Prostate gland (tissue), 2 donors: ENCODE data around the gene CORO7. TPM values are rescaled to one million over a fixed set of nuclear protein-coding genes. Genes with fewer than 3 reads are reported as not detected.

ENCODE experiments used
- DNase-seq: peaks from one replicate; pipeline ENCODE4 v3.0.0-alpha.2; 2019; ENCODE audit warnings: low spot score
- H3K27ac ChIP-seq, 2 donors: fragments of 200-600 bp; sonication (generic); 2 replicates each; pipeline ENCODE4 v1.5.1; 2017 to 2019
- H3K27me3 ChIP-seq: fragments of 200-600 bp; sonication (generic); replicated peaks from 2 replicates; pipeline ENCODE4 v1.5.1; 2019; ENCODE audit not compliant: insufficient read depth
- H3K36me3 ChIP-seq, 2 donors: fragments of 200-600 bp; sonication (generic); 1 replicate in 1 of 2; 2 replicates in 1 of 2; pipeline versions ENCODE4 v1.5.1 to v1.8.1; 2017 to 2019
- H3K4me1 ChIP-seq: fragments of 200-600 bp; sonication (generic); replicated peaks from 2 replicates; pipeline ENCODE4 v1.5.1; 2019
- H3K4me3 ChIP-seq, 2 donors: fragments of 200-600 bp; sonication (generic); 2 replicates each; pipeline ENCODE4 v1.5.1; 2017 to 2019
- H3K9me3 ChIP-seq: fragments of 200-600 bp; sonication (generic); 2 replicates; pipeline ENCODE4 v1.5.1; 2017
- POLR2A ChIP-seq: fragments of 450-650 bp; IDR thresholded peaks from one replicate; pipeline ENCODE4 v1.6.1; 2016; ENCODE audit warnings: antibody characterized with exemption, mild to moderate bottlenecking
- POLR2AphosphoS5 ChIP-seq: sonication (generic); formaldehyde crosslinking; IDR thresholded peaks from one replicate; pipeline ENCODE4 v1.6.1; 2017; ENCODE audit warnings: antibody characterized with exemption
- WGBS: methylation state at CpG from one replicate; pipeline ENCODE4 v1.1.5; 2018; 5-methylcytosine and 5-hydroxymethylcytosine counted together
- intact Hi-C: fragments of 100-400 bp; cut with DNase I; formaldehyde crosslinking; loops from one replicate; pipeline ENCODE4 v1.14.2; 2022
- total RNA-seq, 2 donors: library from RNA; depleted of rRNA; stranded (reverse); fragments of >200 nt; gene quantifications; one replicate each; pipeline ENCODE4 v1.1.0, GENCODE V29; 2016
- TF ChIP-seq, protein P1 (sequence below), 4 experiments: fragments of 200-600 bp in 2 of 4; fragments of 450-650 bp in 2 of 4; sonication (generic) in 2 of 4; IDR thresholded peaks; 1 replicate in 3 of 4; 2 replicates in 1 of 4; pipeline ENCODE4 v1.5.1; 2016 to 2019; ENCODE audit warnings: antibody characterized with exemption in 4 of 4, mild to moderate bottlenecking in 2 of 4, moderate library complexity in 2 of 4

Gene CORO7
- total RNA-seq, 2 donors from 2014 or later: 24.1 to 122 TPM

DNA sequence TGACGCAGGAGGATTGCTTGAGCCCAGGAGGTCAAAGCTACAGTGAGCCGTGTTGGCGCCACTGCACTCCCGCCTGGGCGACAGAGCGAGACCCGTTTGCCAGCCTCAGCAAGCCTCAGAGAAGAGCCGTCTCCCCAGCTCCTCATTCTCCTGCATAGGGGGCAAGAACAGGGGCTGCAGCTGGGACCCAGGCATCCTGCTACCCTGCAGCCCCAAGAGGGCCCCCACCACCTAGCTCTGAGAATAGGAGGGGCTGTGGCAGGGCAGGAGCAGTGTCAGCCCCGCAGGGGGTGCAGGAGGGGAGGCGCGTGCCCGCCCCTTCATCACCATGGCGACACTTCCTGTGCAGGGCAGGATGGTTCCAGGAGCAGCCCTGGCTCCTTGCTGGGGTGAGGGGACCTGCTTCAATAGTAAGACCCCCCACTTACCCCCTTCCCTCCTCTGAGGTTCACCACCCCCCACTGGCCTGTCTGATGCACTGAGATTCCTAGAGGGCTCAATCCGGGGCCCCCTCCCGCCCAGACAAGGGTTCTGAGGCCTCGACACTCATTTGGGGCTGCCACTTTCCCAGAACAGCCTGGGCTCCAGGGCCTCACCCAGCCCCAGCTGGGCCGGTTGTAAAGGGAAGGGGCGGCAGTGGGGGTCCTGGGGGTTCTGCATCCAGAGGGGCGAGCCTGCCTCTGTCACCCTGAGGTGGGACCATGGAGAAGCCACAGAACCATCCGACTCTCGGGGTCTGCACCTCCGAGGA, 24.6 kb downstream of the CORO7 start:
- TF ChIP-seq, protein P1, sequence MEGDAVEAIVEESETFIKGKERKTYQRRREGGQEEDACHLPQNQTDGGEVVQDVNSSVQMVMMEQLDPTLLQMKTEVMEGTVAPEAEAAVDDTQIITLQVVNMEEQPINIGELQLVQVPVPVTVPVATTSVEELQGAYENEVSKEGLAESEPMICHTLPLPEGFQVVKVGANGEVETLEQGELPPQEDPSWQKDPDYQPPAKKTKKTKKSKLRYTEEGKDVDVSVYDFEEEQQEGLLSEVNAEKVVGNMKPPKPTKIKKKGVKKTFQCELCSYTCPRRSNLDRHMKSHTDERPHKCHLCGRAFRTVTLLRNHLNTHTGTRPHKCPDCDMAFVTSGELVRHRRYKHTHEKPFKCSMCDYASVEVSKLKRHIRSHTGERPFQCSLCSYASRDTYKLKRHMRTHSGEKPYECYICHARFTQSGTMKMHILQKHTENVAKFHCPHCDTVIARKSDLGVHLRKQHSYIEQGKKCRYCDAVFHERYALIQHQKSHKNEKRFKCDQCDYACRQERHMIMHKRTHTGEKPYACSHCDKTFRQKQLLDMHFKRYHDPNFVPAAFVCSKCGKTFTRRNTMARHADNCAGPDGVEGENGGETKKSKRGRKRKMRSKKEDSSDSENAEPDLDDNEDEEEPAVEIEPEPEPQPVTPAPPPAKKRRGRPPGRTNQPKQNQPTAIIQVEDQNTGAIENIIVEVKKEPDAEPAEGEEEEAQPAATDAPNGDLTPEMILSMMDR (IDR thresholded peaks at IDR 0.05): no peak
- TF ChIP-seq POLR2A: no peak
- no peak for TF ChIP-seq POLR2AphosphoS5
- no peak for DNase-seq
- Histone ChIP-seq H3K27me3 (no peaks in the 10 kb centered on the region), H3K27ac (peak overlapping the region in 1 of 2 donors; percentile 50), H3K9me3 (no peaks in the 10 kb centered on the region), H3K4me1 (no peaks in the 10 kb centered on the region), H3K4me3 (no peak overlapping the region), H3K36me3 (no peaks in the 10 kb centered on the region)
- 81% methylated on average over 22 of the region's 22 CpGs for WGBS
- intact Hi-C loops: no loop called here

DNA sequence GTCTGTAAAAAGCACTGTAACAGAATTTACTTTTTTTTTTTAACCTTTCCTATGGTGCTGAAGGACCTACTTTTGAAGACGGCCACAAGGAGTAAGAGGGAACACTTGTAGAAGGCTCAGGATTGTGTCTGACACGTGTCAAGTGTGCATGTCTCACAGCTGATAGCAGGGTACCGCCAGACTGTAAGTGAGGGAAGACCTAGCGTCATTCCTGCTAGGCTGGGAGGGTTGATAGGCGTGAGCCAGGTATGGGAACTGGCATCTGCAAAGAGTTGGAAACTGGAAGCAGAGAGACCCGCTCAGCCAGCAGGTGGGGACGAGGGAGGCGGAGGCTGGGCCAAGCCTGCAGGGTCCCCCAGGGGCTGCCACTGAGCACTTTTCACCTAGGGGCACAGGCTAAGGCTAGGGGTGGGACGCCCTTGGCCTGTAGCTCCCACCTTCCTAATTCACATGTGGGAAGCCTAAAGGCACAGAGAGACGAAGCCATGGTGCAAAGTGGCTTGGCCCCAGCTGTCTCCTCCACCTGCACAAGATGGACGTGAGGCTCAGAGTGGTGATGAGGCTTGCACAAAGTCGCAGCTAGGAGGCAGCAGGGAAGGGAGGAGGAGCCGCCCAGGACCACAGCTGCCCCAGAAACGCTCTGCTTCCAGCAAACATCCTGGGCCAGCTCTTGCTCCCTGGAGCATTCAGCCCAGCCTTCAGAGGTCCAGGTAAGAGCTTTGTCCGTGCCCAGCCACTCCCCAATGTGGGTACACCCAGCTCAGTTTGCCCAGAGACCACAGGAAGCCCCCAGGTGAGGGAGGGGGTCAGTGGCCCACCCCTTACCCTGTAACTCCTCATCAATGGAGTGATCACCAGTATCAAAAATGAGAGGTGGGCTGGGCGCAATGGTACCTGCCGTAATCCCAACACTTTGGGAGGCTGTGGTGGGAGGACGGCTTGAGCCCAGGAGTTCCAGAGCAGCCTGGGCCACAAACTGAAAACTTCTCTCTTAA, 25.8 kb downstream of the CORO7 start:
- TF ChIP-seq POLR2A (no peak), POLR2AphosphoS5 (no peak)
- TF ChIP-seq, protein P1 (IDR thresholded peaks at IDR 0.05): no peak
- Histone ChIP-seq H3K9me3 (no peaks in the 10 kb centered on the region), H3K27ac (no peak overlapping the region), H3K4me1 (no peaks in the 10 kb centered on the region), H3K27me3 (no peaks in the 10 kb centered on the region), H3K36me3 (no peaks in the 10 kb centered on the region), H3K4me3 (no peak overlapping the region)
- no peak for DNase-seq
- intact Hi-C loops: no loop called here
- WGBS: 79% methylated on average over 18 of the region's 18 CpGs

DNA sequence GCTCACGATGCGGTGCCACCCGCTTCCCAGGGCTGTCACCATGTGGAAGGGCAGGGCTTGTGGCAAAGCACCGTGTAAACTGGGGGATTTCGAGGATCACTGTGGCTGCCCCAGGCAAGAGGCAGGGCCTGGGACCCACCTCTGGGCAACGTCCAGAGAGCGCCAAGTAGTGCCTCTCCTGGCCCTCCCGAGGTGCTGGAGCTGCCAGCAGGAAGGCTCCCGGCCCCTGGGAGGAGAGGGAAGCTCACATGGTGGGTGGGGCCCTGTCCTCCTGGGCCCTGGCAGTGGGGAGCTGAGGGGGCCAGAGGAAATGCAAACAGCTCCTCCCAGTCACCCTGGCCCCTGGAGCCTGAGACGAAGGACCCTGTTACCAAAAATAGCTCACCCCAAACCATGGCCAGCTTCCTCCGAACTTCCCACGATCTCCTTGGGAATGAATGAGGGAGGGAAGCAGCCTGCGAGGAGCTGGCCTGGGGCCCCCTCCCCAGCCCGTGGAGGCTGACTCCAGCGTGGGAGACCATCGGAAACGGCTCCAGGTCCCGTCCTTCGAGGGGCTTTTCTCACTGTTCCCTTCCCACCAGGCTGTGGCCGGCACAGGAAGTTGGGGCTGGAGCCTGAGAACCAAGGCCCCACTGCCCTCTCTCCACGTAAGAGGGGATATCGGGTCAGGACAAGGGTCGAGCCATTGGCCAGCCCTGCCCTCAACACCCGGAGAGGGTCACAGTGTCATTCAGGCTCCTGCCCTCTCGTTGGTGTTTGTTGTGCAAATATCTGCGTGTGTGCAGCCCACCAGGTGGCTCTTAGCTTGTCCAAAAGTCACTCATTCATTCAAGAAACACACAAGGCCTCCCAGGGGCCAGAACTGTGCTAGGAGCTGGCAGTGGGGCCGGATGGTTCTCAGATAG, 27.1 kb downstream of the CORO7 start:
- 73% methylated on average over 27 of the region's 27 CpGs for WGBS
- Histone ChIP-seq H3K27ac (no peak overlapping the region), H3K4me3 (no peak overlapping the region), H3K36me3 (no peaks in the 10 kb centered on the region), H3K4me1 (no peaks in the 10 kb centered on the region), H3K27me3 (no peaks in the 10 kb centered on the region), H3K9me3 (no peaks in the 10 kb centered on the region)
- DNase-seq: no peak
- TF ChIP-seq POLR2AphosphoS5: no peak
- TF ChIP-seq, protein P1 (IDR thresholded peaks at IDR 0.05): no peak
- TF ChIP-seq POLR2A: no peak
- intact Hi-C loops: no loop called here

DNA sequence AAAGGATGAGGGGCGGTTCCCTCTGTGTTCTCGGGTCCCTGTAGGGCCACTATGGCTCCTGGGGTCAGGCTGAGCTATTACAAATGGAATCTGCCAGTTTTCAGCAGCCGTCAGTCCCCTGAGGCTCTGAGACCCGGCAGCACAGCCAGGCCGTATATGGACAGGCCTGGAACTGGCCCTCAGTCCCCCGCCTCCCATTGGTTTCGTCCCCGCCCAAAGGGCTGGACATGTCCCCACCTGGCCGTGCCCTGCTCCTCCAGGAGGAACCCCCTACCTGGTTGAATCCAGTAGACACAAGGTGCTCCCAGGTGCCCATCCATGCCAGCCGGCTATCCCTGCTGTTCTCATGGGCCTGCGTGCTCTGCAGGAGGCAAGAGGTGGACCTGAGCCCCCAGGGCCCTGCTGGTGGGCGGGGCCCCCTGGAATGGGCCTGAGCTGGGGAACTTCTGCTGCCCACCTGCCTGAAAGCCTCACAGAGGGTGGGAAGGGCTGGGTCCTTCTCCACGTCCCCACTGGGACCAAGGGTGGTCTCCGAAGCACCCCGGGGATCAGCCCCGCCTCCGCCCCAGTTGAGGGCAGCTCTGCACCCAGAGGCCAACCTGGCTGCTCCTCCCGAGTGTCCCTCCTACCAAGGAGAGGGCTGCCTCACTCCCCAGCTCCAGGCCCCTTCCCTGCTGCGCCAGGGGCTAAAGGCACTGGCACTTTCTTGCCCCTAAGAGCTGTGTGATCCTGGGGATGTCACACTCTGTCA, 27.9 kb downstream of the CORO7 start:
- DNase-seq: no peak
- Histone ChIP-seq H3K9me3 (no peaks in the 10 kb centered on the region), H3K27me3 (no peaks in the 10 kb centered on the region), H3K27ac (no peak overlapping the region), H3K4me1 (no peaks in the 10 kb centered on the region), H3K36me3 (no peaks in the 10 kb centered on the region), H3K4me3 (no peak overlapping the region)
- TF ChIP-seq, protein P1 (IDR thresholded peaks at IDR 0.05): no peak
- TF ChIP-seq POLR2A: no peak
- no peak for TF ChIP-seq POLR2AphosphoS5
- 90% methylated on average over 19 of the region's 19 CpGs for WGBS
- intact Hi-C loops: no loop called here
